ENCODE results near the gene ST3GAL5. TPM values are rescaled to one million over a fixed set of nuclear protein-coding genes. Genes with fewer than 3 reads are reported as not detected.

The ST3GAL5 gene
- total RNA-seq, 1 donor from 2014 or later: 20.0 TPM

GRCh38 chr2:85867556-85868292 lies 21.1 kb downstream of the ST3GAL5 start:
- Histone ChIP-seq H2AFZ (ENCODE audit: low read depth, low read length) (no peak overlapping the region), H3K4me2 (ENCODE audit: low read length) (no peak overlapping the region), H3K9ac (ENCODE audit: low read length) (no peak overlapping the region), H3K79me2 (ENCODE audit: insufficient read depth, low read length) (peaks cover 15% of the 10 kb centered on the region), H3K27ac (ENCODE audit: low read depth, low read length) (no peak overlapping the region), H3K9me3 (ENCODE audit: insufficient read depth, low read depth, low read length) (no peaks in the 10 kb centered on the region), H3K36me3 (ENCODE audit: insufficient read depth, low read length) (no peaks in the 10 kb centered on the region), H3K27me3 (ENCODE audit: insufficient read depth, low read length) (no peaks in the 10 kb centered on the region), H3K4me3 (ENCODE audit: insufficient read depth, low read depth, low read length) (no peak overlapping the region), H4K20me1 (ENCODE audit: insufficient read depth, low read length) (peaks cover 48% of the 10 kb centered on the region), H3K4me1 (ENCODE audit: insufficient read depth, low read length) (peaks cover 17% of the 10 kb centered on the region)
- TF ChIP-seq CTCF (IDR thresholded peaks at IDR 0.05; ENCODE audit: insufficient read depth, low read depth, low read length) (no peak), EZH2 (IDR thresholded peaks at IDR 0.05; ENCODE audit: insufficient read depth, low read length) (no peak)
- Mint-ChIP-seq H3K4me3 (ENCODE audit: unreplicated experiment) (no peak overlapping the region), H3K9me3 (ENCODE audit: unreplicated experiment) (peaks cover 3% of the 10 kb centered on the region), H3K4me1 (ENCODE audit: low read depth, unreplicated experiment) (peaks cover 15% of the 10 kb centered on the region), H3K27ac (ENCODE audit: unreplicated experiment) (no peak overlapping the region), H3K36me3 (ENCODE audit: low read depth, unreplicated experiment) (peaks cover 11% of the 10 kb centered on the region), H3K27me3 (ENCODE audit: low read depth, unreplicated experiment) (no peaks in the 10 kb centered on the region)
- FAIRE-seq (no peak), DNase-seq (ENCODE audit: low read depth) (no peak)

GRCh38 chr2:85867121-85867520 lies 21.7 kb downstream of the ST3GAL5 start:
- Histone ChIP-seq H3K27me3 (ENCODE audit: insufficient read depth, low read length) (no peaks in the 10 kb centered on the region), H3K9ac (ENCODE audit: low read length) (no peak overlapping the region), H3K4me2 (ENCODE audit: low read length) (no peak overlapping the region), H3K27ac (ENCODE audit: low read depth, low read length) (no peak overlapping the region), H2AFZ (ENCODE audit: low read depth, low read length) (no peak overlapping the region), H3K4me3 (ENCODE audit: insufficient read depth, low read depth, low read length) (no peak overlapping the region), H3K79me2 (ENCODE audit: insufficient read depth, low read length) (peaks cover 11% of the 10 kb centered on the region), H4K20me1 (ENCODE audit: insufficient read depth, low read length) (peaks cover 45% of the 10 kb centered on the region), H3K9me3 (ENCODE audit: insufficient read depth, low read depth, low read length) (no peaks in the 10 kb centered on the region), H3K36me3 (ENCODE audit: insufficient read depth, low read length) (no peaks in the 10 kb centered on the region), H3K4me1 (ENCODE audit: insufficient read depth, low read length) (peaks cover 21% of the 10 kb centered on the region)
- Mint-ChIP-seq H3K27me3 (ENCODE audit: low read depth, unreplicated experiment) (no peaks in the 10 kb centered on the region), H3K27ac (ENCODE audit: unreplicated experiment) (no peak overlapping the region), H3K9me3 (ENCODE audit: unreplicated experiment) (peaks cover 3% of the 10 kb centered on the region), H3K36me3 (ENCODE audit: low read depth, unreplicated experiment) (peaks cover 8% of the 10 kb centered on the region), H3K4me3 (ENCODE audit: unreplicated experiment) (no peak overlapping the region), H3K4me1 (ENCODE audit: low read depth, unreplicated experiment) (peaks cover 15% of the 10 kb centered on the region)
- no peak for DNase-seq (ENCODE audit: low read depth)
- TF ChIP-seq EZH2 (IDR thresholded peaks at IDR 0.05; ENCODE audit: insufficient read depth, low read length): no peak
- no peak for TF ChIP-seq CTCF (IDR thresholded peaks at IDR 0.05; ENCODE audit: insufficient read depth, low read depth, low read length)
- FAIRE-seq: no peak

GRCh38 chr2:85866165-85866659 lies 22.6 kb downstream of the ST3GAL5 start:
- no peak for DNase-seq (ENCODE audit: low read depth)
- Histone ChIP-seq H4K20me1 (ENCODE audit: insufficient read depth, low read length) (peaks cover 36% of the 10 kb centered on the region), H3K79me2 (ENCODE audit: insufficient read depth, low read length) (peaks cover 7% of the 10 kb centered on the region), H2AFZ (ENCODE audit: low read depth, low read length) (no peak overlapping the region), H3K4me1 (ENCODE audit: insufficient read depth, low read length) (peaks cover 21% of the 10 kb centered on the region), H3K9ac (ENCODE audit: low read length) (no peak overlapping the region), H3K27me3 (ENCODE audit: insufficient read depth, low read length) (no peaks in the 10 kb centered on the region), H3K9me3 (ENCODE audit: insufficient read depth, low read depth, low read length) (no peaks in the 10 kb centered on the region), H3K27ac (ENCODE audit: low read depth, low read length) (no peak overlapping the region), H3K4me3 (ENCODE audit: insufficient read depth, low read depth, low read length) (no peak overlapping the region), H3K36me3 (ENCODE audit: insufficient read depth, low read length) (peaks cover 3% of the 10 kb centered on the region), H3K4me2 (ENCODE audit: low read length) (no peak overlapping the region)
- TF ChIP-seq EZH2 (IDR thresholded peaks at IDR 0.05; ENCODE audit: insufficient read depth, low read length) (no peak), CTCF (IDR thresholded peaks at IDR 0.05; ENCODE audit: insufficient read depth, low read depth, low read length) (no peak)
- H3K27me3 Mint-ChIP-seq (ENCODE audit: low read depth, unreplicated experiment): no peaks in the 10 kb centered on the region
- H3K9me3 Mint-ChIP-seq (ENCODE audit: unreplicated experiment): no peaks in the 10 kb centered on the region
- peaks cover 15% of the 10 kb centered on the region for H3K4me1 Mint-ChIP-seq (ENCODE audit: low read depth, unreplicated experiment)
- peaks cover 7% of the 10 kb centered on the region for H3K36me3 Mint-ChIP-seq (ENCODE audit: low read depth, unreplicated experiment)
- H3K27ac Mint-ChIP-seq (ENCODE audit: unreplicated experiment): no peak overlapping the region
- FAIRE-seq: no peak
- H3K4me3 Mint-ChIP-seq (ENCODE audit: unreplicated experiment): no peak overlapping the region

Data from astrocyte (in vitro differentiated cells and primary cell).